Mesodermal cell (in vitro differentiated cells): ENCODE measurements around the gene TECPR2.
"Not testable (repeated sequence)": the region's sequence is repeated elsewhere in the genome, so short reads cannot be mapped to it uniquely, and the experiment has no call there.

ENCODE experiments used
- H3K27ac ChIP-seq: 2 replicates; pipeline ENCODE4 v1.7.0; 2013; ENCODE audit warnings: mild to moderate bottlenecking, low read depth, low read length, moderate library complexity; ENCODE audit not compliant: severe bottlenecking
- H3K36me3 ChIP-seq: 2 replicates; pipeline ENCODE4 v1.7.1; 2013; ENCODE audit warnings: mild to moderate bottlenecking, low read length, moderate library complexity; ENCODE audit not compliant: control insufficient read depth, insufficient read depth
- H3K4me1 ChIP-seq: one replicate; pipeline ENCODE4 v1.7.1; 2013; ENCODE audit warnings: mild to moderate bottlenecking, low read length; ENCODE audit not compliant: insufficient read depth, control insufficient read depth, poor library complexity, severe bottlenecking
- H3K4me3 ChIP-seq: 2 replicates; pipeline ENCODE4 v1.7.0; 2013; ENCODE audit warnings: low read length, control low read depth, mild to moderate bottlenecking; ENCODE audit not compliant: insufficient read depth, poor library complexity, severe bottlenecking; ENCODE audit errors: extremely low read depth
- H3K9me3 ChIP-seq: 2 replicates; pipeline ENCODE4 v1.7.1; 2013; ENCODE audit warnings: mild to moderate bottlenecking, low read length, moderate library complexity; ENCODE audit not compliant: control insufficient read depth
- WGBS, 2 experiments: methylation state at CpG; one replicate each; pipeline ENCODE4 v1.1.5; 2013; ENCODE audit warnings: missing lambda C conversion rate in 2 of 2; ENCODE audit not compliant: insufficient coverage in 2 of 2; 5-methylcytosine and 5-hydroxymethylcytosine counted together

The TECPR2 gene

GRCh38 chr14:102320033-102320660 lies 42.6 kb upstream of the TECPR2 start:
- peaks cover 8% of the 10 kb centered on the region for H3K36me3 ChIP-seq
- WGBS, 2 experiments = 10 to 12% methylated on average over 24 to 28 of the region's 30 CpGs
- H3K4me3 ChIP-seq = peak overlapping the region; percentile 74
- peaks cover 13% of the 10 kb centered on the region for H3K4me1 ChIP-seq
- peak overlapping the region; percentile 69 for H3K27ac ChIP-seq
- no peaks in the 10 kb centered on the region for H3K9me3 ChIP-seq

GRCh38 chr14:102320671-102321455 lies 41.9 kb upstream of the TECPR2 start:
- H3K9me3 ChIP-seq = no peaks in the 10 kb centered on the region
- 94 to 97% methylated on average over 15 of the region's 17 CpGs for WGBS, 2 experiments
- H3K36me3 ChIP-seq = peaks cover 13% of the 10 kb centered on the region
- H3K27ac ChIP-seq = no peak overlapping the region
- peaks cover 13% of the 10 kb centered on the region for H3K4me1 ChIP-seq
- H3K4me3 ChIP-seq = peak overlapping the region; percentile 74

- Histone ChIP-seq H3K9me3 (no peaks in the 10 kb centered on the region), H3K4me3 (no peak overlapping the region), H3K4me1 (peaks cover 13% of the 10 kb centered on the region), H3K27ac (no peak overlapping the region), H3K36me3 (peaks cover 21% of the 10 kb centered on the region)
- 96 to 98% methylated on average over 7 to 11 of the region's 12 CpGs for WGBS, 2 experiments
Observed at GRCh38 chr14:102321456-102322422, 41.0 kb upstream of the TECPR2 start.

GRCh38 chr14:102323102-102323501 lies 39.6 kb upstream of the TECPR2 start:
- no peaks in the 10 kb centered on the region for H3K9me3 ChIP-seq
- 68 to 71% methylated on average over 7 of the region's 8 CpGs for WGBS, 2 experiments
- H3K27ac ChIP-seq = no peak overlapping the region
- H3K36me3 ChIP-seq = peaks cover 22% of the 10 kb centered on the region
- H3K4me1 ChIP-seq = peaks cover 8% of the 10 kb centered on the region
- H3K4me3 ChIP-seq = no peak overlapping the region

- Histone ChIP-seq H3K27ac (no peak overlapping the region), H3K9me3 (no peaks in the 10 kb centered on the region), H3K4me3 (no peak overlapping the region), H3K36me3 (peaks cover 22% of the 10 kb centered on the region), H3K4me1 (no peaks in the 10 kb centered on the region)
- WGBS, 2 experiments = 78 to 87% methylated on average over 8 of the region's 9 CpGs
Observed at GRCh38 chr14:102325791-102326345, 36.9 kb upstream of the TECPR2 start.

- Histone ChIP-seq H3K9me3 (no peaks in the 10 kb centered on the region), H3K4me3 (no peak overlapping the region), H3K27ac (no peak overlapping the region), H3K36me3 (peaks cover 22% of the 10 kb centered on the region), H3K4me1 (no peaks in the 10 kb centered on the region)
- WGBS, 2 experiments = 96 to 97% methylated on average over 12 to 14 of the region's 14 CpGs
Observed at GRCh38 chr14:102326583-102326982, 36.2 kb upstream of the TECPR2 start.

GRCh38 chr14:102329381-102329780 lies 33.4 kb upstream of the TECPR2 start:
- 79 to 88% methylated on average over 4 to 6 of the region's 6 CpGs for WGBS, 2 experiments
- H3K36me3 ChIP-seq = peaks cover 21% of the 10 kb centered on the region
- H3K4me3 ChIP-seq, H3K27ac ChIP-seq, H3K4me1 ChIP-seq, H3K9me3 ChIP-seq: not testable (repeated sequence)

GRCh38 chr14:102330806-102331205 lies 31.9 kb upstream of the TECPR2 start:
- no peaks in the 10 kb centered on the region for H3K9me3 ChIP-seq
- no peak overlapping the region for H3K4me3 ChIP-seq
- no peak overlapping the region for H3K27ac ChIP-seq
- WGBS, 2 experiments = 93 to 95% methylated on average over 6 of the region's 8 CpGs
- no peaks in the 10 kb centered on the region for H3K4me1 ChIP-seq
- peaks cover 29% of the 10 kb centered on the region for H3K36me3 ChIP-seq

- no peak overlapping the region for H3K4me3 ChIP-seq
- WGBS, 2 experiments = 87 to 95% methylated on average over 6 to 7 of the region's 7 CpGs
- peaks cover 41% of the 10 kb centered on the region for H3K36me3 ChIP-seq
- H3K27ac ChIP-seq = no peak overlapping the region
- no peaks in the 10 kb centered on the region for H3K4me1 ChIP-seq
- H3K9me3 ChIP-seq = no peaks in the 10 kb centered on the region
Observed at GRCh38 chr14:102333390-102333789, 29.4 kb upstream of the TECPR2 start.
